Left lung (tissue), 10 donors: ENCODE results near the gene THAP6. TPM values are rescaled to one million over a fixed set of nuclear protein-coding genes. Genes with fewer than 3 reads are reported as not detected.

Experiments used
- ATAC-seq: fragments of 200-7000 bp; cut with Tn5 transposase; one replicate; pipeline ENCODE4 v1.9.1; 2020; ENCODE audit warnings: moderate library complexity
- DNase-seq, 4 donors: peaks; one replicate each; pipeline ENCODE4 v3.0.0-alpha.2; 2013 to 2020
- H3K27ac ChIP-seq, 2 donors: fragments of 200-600 bp; sonication (generic) in 1 of 2; one replicate each; pipeline versions ENCODE4 v1.5.0 to v1.8.0; 2020 to 2021
- H3K27me3 ChIP-seq, 2 donors: fragments of 200-600 bp; sonication (generic) in 1 of 2; one replicate each; pipeline versions ENCODE4 v1.5.0 to v1.8.0; 2020 to 2021
- H3K36me3 ChIP-seq, 2 donors: fragments of 200-600 bp; sonication (generic) in 1 of 2; one replicate each; pipeline versions ENCODE4 v1.5.0 to v1.8.0; 2020 to 2021
- H3K4me1 ChIP-seq, 2 donors: fragments of 200-600 bp; one replicate each; pipeline ENCODE4 v1.8.0; 2021
- H3K4me3 ChIP-seq, 2 donors: fragments of 200-600 bp; sonication (generic) in 1 of 2; one replicate each; pipeline versions ENCODE4 v1.5.0 to v1.8.0; 2020 to 2021; ENCODE audit warnings: mild to moderate bottlenecking in 1 of 2
- H3K9me3 ChIP-seq, 2 donors: fragments of 200-600 bp; sonication (generic) in 1 of 2; one replicate each; pipeline versions ENCODE4 v1.5.0 to v1.8.0; 2020 to 2021
- intact Hi-C, 2 donors: fragments of 100-400 bp; cut with DNase I; formaldehyde crosslinking; loops; one replicate each; pipeline versions ENCODE4 v1.11.2 to v1.14.2; 2022
- polyA plus RNA-seq, 6 donors: library from polyadenylated mRNA; unstranded; fragments of 120-200 nt; gene quantifications; one replicate each; pipeline ENCODE4 v1.2.1, GENCODE V29; 2013; ENCODE audit not compliant: insufficient read length in 6 of 6
- total RNA-seq, 2 donors: library from RNA; stranded (reverse); fragmentation: NEBNext Ultra II Directional; extraction: Animal tissue kit (Norgen Biotek cat#: 25700); gene quantifications; one replicate each; pipeline ENCODE4 v1.2.1, GENCODE V29; 2021
- TF ChIP-seq, protein P1 (sequence below), 2 donors: fragments of 200-600 bp; sonication (generic) in 1 of 2; IDR thresholded peaks; one replicate each; pipeline versions ENCODE4 v1.5.0 to v1.8.0; 2021; ENCODE audit warnings: antibody characterized with exemption in 2 of 2
- donor health status: DM: no; HTN: yes; CAD: no.
- donor health status: DM: no; HTN: no; CAD: no.

THAP6 gene
- total and polyA plus RNA-seq, 8 donors, result 16.8 to 33.0 (median 28.4) TPM

GRCh38 chr4:75565481-75565880, 51.2 kb downstream of the THAP6 start:
- no peaks in the 10 kb centered on the region for H3K36me3 ChIP-seq
- ATAC-seq, result no peak
- no peaks in the 10 kb centered on the region for H3K4me1 ChIP-seq
- no peak overlapping the region for H3K27ac ChIP-seq
- no peak overlapping the region for H3K4me3 ChIP-seq
- intact Hi-C loops, result no loop called here
- DNase-seq, result no peak
- no peaks in the 10 kb centered on the region for H3K27me3 ChIP-seq
- TF ChIP-seq, protein P1, sequence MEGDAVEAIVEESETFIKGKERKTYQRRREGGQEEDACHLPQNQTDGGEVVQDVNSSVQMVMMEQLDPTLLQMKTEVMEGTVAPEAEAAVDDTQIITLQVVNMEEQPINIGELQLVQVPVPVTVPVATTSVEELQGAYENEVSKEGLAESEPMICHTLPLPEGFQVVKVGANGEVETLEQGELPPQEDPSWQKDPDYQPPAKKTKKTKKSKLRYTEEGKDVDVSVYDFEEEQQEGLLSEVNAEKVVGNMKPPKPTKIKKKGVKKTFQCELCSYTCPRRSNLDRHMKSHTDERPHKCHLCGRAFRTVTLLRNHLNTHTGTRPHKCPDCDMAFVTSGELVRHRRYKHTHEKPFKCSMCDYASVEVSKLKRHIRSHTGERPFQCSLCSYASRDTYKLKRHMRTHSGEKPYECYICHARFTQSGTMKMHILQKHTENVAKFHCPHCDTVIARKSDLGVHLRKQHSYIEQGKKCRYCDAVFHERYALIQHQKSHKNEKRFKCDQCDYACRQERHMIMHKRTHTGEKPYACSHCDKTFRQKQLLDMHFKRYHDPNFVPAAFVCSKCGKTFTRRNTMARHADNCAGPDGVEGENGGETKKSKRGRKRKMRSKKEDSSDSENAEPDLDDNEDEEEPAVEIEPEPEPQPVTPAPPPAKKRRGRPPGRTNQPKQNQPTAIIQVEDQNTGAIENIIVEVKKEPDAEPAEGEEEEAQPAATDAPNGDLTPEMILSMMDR (IDR thresholded peaks at IDR 0.05), result no peak
- no peaks in the 10 kb centered on the region for H3K9me3 ChIP-seq

DNA sequence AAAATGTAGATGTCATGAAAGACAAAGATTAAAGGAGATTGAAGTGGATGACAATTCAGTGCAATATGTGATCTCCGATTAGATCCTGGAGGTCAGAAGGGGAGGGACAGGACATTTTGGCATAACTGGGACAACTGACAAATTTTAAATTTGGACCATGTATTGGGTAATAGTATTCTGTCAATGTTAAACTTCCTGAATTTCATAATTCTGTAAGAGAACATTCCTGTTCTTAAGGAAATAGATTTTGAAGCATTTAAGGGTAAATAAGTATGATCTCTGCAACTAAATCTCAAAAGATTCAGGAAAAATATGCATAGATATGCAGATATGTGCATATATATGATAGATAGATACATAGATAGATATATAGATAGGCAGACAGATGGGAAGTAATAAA, 52.6 kb downstream of the THAP6 start:
- Histone ChIP-seq H3K27ac (no peak overlapping the region), H3K9me3 (no peaks in the 10 kb centered on the region), H3K27me3 (no peaks in the 10 kb centered on the region), H3K4me3 (no peak overlapping the region), H3K36me3 (no peaks in the 10 kb centered on the region), H3K4me1 (no peaks in the 10 kb centered on the region)
- no peak for ATAC-seq
- no peak for DNase-seq
- TF ChIP-seq, protein P1 (IDR thresholded peaks at IDR 0.05), result no peak
- intact Hi-C loops, result no loop called here

- H3K4me3 ChIP-seq, result no peak overlapping the region
- ATAC-seq (no peak), DNase-seq (no peak)
- no peaks in the 10 kb centered on the region for H3K4me1 ChIP-seq
- H3K9me3 ChIP-seq, result no peaks in the 10 kb centered on the region
- intact Hi-C loops, result no loop called here
- no peaks in the 10 kb centered on the region for H3K36me3 ChIP-seq
- no peak overlapping the region for H3K27ac ChIP-seq
- TF ChIP-seq, protein P1 (IDR thresholded peaks at IDR 0.05), result no peak
- no peaks in the 10 kb centered on the region for H3K27me3 ChIP-seq
These were observed 53.5 kb downstream of the THAP6 start for GRCh38 chr4:75567725-75568124.

Other genes starting within 250 kb of the THAP6 start
- 10 to 100 TPM; 28.3 to 30.1 TPM for gene RCHY1, start 70 bp upstream of the THAP6 start, total RNA-seq
- gene RCHY1, start 70 bp upstream of the THAP6 start, polyA plus RNA-seq, result 10 to 100 TPM; 37.4 to 44.5 (median 40.8) TPM
- not detected for gene ODAPH, start 41.6 kb downstream of the THAP6 start, total RNA-seq
- under 1 TPM in 3 of 6 donors, not detected in 3; 0.31 to 0.71 (median 0.54) TPM for gene ODAPH, start 41.6 kb downstream of the THAP6 start, polyA plus RNA-seq
- 10 to 100 TPM; 12.5 to 22.6 TPM for gene CDKL2, start 116.1 kb downstream of the THAP6 start, total RNA-seq
- gene CDKL2, start 116.1 kb downstream of the THAP6 start, polyA plus RNA-seq, result 1 to 10 TPM; 2.2 to 6.3 (median 5.7) TPM
- gene G3BP2, start 158.9 kb downstream of the THAP6 start, total RNA-seq, result 100 to 1,000 TPM; 105 to 119 TPM
- 100 to 1,000 TPM; 119 to 136 (median 127) TPM for gene G3BP2, start 158.9 kb downstream of the THAP6 start, polyA plus RNA-seq
- gene USO1, start 210.1 kb downstream of the THAP6 start, total RNA-seq, result 10 to 100 TPM; 64.2 to 72.0 TPM
- gene USO1, start 210.1 kb downstream of the THAP6 start, polyA plus RNA-seq, result 10 to 100 TPM; 67.9 to 86.1 (median 78.3) TPM